OCI-LY7 (cell line): ENCODE results near the gene FGD2.

Experiments
- EZH2phosphoT487 ChIP-seq: fragments of 200-600 bp; sonication (generic); IDR thresholded peaks from 2 replicates; pipeline ENCODE4 v1.6.1; 2018; ENCODE audit warnings: low read depth, borderline replicate concordance, mild to moderate bottlenecking, mixed run types, antibody characterized with exemption, low read length, moderate library complexity, mixed read lengths
- TF ChIP-seq, protein P1 (sequence below): fragments of 200-600 bp; sonication (generic); conservative IDR thresholded peaks from 2 replicates; pipeline ENCODE4 v1.5.1; 2014; ENCODE audit warnings: mild to moderate bottlenecking, antibody characterized with exemption, low read length, moderate library complexity, mixed read lengths

DNA sequence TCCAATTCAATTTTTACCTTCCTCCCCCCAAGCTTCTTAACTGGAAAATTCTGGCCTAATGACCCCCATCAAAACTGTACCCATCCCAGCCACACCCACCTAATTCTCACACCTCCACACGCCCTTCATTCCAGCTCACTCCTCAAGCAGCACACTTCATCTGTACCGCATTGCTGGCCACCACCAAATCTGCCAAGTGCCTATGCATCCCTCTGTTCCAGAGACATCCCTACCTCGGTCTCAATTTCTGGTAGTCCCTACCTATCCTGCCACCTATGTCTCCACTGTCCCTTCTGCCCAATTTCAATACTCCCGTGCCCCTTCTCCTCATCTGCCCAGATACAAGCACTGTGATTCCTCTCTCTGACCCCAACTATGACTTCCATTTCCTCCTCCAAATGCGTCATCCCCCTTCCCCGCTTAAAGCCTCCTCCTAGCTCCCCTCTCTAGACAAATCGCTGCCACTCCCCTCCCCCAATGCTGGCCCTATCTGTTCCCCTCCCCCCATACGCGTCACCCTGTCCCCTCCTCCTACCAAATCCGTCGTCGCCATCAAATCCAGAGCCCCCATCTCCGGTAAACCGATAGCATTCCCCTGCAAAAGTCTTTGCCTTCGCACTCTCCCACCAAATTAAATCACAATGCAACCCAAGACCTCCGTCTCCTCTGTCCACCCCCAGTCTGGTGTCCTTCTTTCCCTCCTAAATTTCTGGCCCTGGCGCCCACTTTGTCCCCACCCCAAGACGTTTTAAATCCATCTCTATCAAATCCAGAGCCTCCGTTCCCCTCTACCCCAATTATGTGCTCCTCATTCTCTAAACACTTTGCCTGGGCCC, 20.7 kb upstream of the FGD2 start:
- no peak for TF ChIP-seq EZH2phosphoT487
- TF ChIP-seq, protein P1, sequence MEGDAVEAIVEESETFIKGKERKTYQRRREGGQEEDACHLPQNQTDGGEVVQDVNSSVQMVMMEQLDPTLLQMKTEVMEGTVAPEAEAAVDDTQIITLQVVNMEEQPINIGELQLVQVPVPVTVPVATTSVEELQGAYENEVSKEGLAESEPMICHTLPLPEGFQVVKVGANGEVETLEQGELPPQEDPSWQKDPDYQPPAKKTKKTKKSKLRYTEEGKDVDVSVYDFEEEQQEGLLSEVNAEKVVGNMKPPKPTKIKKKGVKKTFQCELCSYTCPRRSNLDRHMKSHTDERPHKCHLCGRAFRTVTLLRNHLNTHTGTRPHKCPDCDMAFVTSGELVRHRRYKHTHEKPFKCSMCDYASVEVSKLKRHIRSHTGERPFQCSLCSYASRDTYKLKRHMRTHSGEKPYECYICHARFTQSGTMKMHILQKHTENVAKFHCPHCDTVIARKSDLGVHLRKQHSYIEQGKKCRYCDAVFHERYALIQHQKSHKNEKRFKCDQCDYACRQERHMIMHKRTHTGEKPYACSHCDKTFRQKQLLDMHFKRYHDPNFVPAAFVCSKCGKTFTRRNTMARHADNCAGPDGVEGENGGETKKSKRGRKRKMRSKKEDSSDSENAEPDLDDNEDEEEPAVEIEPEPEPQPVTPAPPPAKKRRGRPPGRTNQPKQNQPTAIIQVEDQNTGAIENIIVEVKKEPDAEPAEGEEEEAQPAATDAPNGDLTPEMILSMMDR = no peak
